GM10847 (cell line): ENCODE results near the gene MXRA7.

Experiments
- POLR2A ChIP-seq: IDR thresholded peaks from 2 replicates; pipeline ENCODE4 v1.6.1; 2011; ENCODE audit not compliant: insufficient read length; ENCODE audit errors: extremely low read depth

The MXRA7 gene

DNA sequence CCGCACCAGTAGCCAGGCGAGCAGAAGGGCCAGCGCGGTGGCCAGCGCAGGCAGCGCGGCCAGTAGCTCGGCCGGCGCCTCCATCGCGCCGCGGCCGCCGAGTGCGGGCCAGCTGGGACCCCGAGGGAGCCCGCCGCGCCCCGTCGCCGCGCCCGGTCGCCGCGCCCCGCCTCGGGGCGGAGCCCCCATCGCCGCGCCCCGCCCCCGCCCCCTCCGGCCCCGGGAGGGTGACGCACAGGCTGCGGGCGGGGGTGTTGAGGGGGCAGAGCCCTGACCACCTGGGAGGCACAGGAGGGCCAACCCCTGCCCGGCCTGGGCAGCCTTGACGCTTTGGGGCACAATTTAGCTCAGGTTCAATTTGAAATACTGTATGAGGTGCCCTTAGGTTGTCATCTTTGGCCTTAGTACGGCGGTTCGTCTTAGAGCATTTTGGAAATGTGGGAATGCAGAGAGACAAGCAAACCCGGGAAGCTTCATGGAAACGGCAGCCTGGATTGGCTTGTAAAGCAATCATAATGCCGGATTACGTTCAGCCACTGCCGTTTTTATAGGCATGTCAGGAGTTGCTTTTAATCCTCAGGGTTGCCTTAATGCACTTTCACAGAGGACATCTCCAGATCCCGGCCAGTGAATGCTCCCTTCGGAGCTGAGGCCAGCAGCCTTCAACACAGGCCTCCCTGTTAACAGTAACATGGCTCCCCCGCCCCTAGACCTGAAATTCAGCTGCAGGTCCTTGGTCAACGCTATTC lies at the start of gene MXRA7:
TSS of gene MXRA7 (minus strand) at position 103 of the 749 bp plus-strand sequence. CDS start at position 84, 19 bp downstream.
- no peak for TF ChIP-seq POLR2A

DNA sequence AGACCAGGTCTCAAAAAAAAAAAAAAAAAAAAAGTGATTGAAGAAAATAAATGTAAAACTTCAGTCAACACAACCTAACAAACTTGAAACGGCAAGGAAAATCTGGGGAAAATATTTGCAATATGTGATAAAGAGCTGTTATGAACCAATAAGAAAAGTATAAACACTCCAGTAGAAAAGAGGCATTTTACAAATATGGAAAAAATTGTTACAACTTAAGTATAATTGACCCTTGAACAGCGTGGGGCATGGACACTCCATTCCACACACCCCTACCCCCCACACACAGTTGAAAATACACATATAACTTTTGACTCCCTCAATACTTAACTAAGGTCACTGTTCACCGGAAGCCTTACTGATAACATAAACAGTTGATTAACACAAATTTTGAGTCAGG lies 47.8 kb upstream of the MXRA7 start:
- no peak for TF ChIP-seq POLR2A

GRCh38 chr17:76757256-76757655 lies 46.5 kb upstream of the MXRA7 start:
- no peak for TF ChIP-seq POLR2A

- no peak for TF ChIP-seq POLR2A
These were observed 44.5 kb upstream of the MXRA7 start for GRCh38 chr17:76755285-76755684.

DNA sequence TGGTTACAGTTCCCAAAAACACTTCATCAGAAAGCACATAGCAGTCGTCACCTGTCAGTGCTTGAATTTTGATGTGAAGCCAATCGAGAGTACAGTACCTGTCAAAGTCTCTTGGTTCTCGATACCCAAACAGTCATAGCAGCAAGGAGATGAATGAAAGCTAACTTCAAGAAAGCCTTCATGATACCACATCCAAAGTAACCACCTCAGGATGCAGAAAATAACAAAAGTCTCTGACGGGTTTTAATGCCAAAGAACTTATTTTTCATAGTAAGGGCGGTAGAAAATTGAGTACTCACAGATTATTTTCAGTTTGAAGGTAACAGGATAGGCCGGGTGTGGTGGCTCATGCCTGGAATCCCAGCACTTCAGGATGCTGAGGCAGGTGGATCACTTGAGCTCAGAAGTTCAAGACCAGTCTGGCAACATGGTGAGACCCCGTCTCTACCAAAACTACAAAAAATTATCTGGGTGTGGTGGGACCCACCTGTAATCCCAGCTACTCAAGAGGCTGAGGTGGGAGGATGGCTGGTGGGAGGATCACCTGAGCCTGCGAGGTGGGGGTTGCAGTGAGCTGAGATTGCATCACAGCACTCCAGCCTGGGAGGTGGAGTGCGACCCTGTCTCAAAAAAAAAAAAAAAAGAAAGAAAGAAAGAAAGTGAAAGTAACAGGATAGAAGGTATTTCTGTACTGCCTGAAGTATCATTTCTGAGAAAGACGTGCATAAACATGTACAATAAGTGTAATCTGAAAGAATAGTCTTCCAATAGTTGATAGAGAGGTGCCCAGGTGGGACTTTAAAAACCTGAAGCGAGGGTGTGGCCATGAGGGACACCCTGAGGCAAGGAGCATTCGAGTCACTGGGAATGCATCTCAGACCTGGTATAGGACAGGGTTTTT lies 42.5 kb upstream of the MXRA7 start:
- TF ChIP-seq POLR2A: no peak

DNA sequence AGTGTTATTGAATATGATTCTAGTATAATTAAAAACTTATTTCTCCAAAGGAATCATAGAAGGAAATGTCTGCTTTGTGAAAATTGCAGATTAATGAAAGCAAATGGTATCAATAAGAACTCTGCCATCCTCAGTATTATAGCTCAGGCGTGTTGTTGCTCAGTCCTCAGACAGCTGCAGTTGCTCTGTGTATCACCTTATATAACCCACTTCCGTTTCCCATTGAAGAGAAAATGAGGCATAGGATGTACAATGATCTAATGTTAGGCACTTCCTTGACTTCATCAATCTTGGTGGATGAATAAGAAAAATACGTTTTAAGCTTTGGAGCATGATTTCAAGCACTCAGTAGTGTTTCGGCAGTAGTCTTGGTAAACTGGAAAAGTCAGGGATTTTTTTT lies 41.2 kb upstream of the MXRA7 start:
- TF ChIP-seq POLR2A: no peak

DNA sequence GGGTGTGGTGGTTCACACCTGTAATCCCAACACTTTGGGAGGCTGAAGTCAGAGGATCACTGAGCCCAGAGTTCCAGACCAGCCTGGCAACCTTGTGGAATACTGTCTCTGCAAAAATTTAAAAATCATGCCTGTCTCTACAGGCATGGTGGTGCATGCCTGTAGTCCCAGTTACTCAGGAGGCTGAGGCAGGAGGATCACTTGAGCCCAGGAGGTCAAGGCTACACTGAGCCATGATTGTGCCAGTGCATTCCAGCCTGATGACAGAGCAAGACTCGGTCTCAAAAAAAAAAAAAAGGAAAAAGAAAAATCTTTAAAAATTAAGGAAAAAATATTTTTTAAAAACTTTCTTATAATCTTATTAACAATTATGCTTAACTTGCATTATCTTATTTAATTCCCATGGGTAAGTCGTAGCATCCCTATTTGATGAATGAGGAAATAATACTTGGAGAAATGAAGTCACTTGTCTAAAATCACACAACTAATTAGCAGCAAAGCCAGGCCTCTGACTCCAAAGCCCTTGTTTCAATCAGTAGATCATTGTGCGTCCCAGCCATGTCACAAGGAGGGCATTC lies 40.7 kb upstream of the MXRA7 start:
- TF ChIP-seq POLR2A: no peak

DNA sequence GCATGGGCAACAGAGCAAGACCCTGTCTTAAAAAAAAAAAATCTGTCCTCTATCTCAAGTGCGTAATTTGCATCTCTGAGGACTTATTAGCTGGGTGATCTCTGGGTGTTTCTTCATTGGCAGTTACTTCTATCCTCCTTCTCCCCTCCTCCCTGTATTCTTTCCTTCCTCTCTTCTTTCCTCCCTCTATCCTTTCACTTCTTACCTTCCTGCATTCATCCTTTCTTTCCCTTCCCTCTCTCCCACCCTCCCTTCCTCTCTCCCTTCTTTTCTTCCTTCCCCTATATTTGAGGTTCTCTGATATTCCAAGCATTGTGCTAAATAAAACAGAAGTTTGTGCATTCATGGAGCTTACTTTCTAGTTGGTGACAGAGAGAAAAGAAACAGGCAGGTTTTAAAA lies 37.9 kb upstream of the MXRA7 start:
- TF ChIP-seq POLR2A: no peak

GRCh38 chr17:76747716-76748363 lies 37.1 kb upstream of the MXRA7 start:
- no peak for TF ChIP-seq POLR2A

- TF ChIP-seq POLR2A: no peak
These were observed 34.0 kb upstream of the MXRA7 start for GRCh38 chr17:76744747-76745146.

- TF ChIP-seq POLR2A: no peak
These were observed 32.2 kb upstream of the MXRA7 start for GRCh38 chr17:76742958-76743357.

DNA sequence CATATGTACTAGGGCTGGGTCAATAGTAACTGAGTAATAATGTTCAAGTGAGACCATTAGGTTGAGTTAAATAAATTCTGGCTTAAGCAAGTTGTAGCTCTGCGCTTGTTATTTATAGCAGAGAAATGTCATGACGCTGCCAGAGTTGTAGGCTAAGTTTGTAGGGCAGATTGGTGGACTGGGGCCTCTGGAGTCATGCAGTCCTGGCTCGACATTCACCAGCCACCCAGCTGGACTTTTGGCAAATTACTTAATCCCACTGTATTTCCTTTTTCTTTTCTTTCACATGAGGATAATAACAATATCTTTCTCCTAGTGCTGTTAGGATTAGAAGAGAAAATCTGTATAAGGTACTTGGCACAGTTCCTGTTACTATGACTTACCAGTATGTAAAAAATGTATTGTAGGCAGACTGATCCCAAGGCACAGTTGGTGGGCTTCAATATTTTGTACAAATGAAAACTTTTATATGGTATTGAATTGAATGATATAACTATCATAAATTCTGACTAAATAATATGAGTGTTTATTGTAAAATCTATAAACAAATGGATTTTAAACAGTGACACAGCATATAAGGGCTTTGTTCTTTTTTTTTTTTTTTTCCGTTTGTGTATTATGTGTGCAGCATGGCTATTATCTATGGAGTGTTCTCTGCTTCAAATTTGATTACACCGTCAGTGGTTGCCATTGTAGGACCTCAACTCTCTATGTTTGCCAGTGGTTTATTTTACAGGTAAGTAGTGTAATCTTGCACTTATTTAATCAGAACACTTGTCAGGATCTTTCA lies 29.8 kb upstream of the MXRA7 start:
- TF ChIP-seq POLR2A: no peak

DNA sequence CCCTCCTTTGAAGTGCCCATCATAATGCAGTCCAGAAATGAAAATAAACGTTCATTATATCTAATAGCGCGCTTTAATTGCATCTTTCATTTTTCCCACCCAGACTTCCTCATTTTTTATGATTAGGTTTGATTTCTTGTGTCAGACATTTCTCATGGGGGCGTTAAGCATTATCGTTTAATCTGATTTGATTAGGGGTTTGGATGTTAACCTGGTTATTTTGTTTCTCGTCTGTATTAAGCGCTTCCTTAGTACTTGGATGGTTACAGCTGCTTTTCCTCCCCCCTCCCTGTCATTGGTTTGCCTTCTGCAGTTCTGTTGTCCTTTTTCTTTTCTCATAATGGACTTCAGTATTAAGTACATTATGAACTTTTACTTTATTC lies 27.7 kb upstream of the MXRA7 start:
- no peak for TF ChIP-seq POLR2A

DNA sequence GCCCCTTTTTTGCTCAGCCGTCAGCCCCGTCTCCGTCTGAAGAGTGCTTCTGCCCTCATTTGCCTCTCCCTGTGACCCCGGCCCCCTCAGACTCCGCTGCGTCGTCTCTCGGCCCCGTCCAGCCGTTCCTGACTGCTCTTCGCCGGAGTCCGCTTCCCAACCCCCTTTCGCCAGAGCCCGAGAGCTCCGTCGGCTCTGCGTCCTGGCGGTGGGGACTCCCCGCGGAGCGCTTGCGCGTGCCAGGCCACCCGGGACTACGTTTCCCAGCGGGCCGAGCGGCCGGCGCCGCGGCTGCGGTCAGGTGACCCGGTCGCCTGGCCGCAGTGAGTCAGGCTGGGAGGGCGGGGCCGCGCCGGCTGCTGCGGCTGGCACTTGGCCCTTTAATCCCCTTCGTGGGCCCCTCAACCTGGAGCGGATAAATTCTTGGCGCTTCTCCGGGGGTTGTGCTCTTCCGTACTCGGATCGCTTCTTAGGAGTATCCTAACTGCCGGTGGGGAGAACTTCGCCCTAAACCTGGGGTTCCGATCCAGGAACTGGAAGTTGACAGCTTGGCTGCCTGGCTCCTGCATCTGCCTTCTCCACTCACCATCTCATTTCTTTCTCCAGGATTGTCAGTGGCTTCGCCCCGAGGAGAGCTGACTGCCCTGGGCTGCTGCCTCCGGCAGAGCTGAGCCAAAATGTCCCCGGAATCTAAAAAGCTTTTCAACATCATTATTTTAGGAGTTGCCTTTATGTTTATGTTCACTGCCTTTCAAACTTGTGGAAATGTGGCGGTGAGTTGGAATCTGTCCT lies 27.1 kb upstream of the MXRA7 start, which contains the start of gene MFSD11:
TSS of gene MFSD11 (plus strand) at position 444 of the 792 bp plus-strand sequence. CDS start at position 678, 234 bp downstream.
- peak; percentile 51 for TF ChIP-seq POLR2A
